HG03565 (cell line): ENCODE measurements around the gene ADAM15.

Source experiments
- ATAC-seq: cut with Tn5 transposase; IDR thresholded peaks from one replicate; pipeline ENCODE4 v1.9.1; 2021; ENCODE audit warnings: mild to moderate bottlenecking, moderate library complexity; ENCODE audit not compliant: unreplicated experiment

ADAM15 gene

GRCh38 chr1:155083865-155084721 lies 33.0 kb downstream of the ADAM15 start:
- ATAC-seq: no peak

- peak; percentile 63 for ATAC-seq
Observed at GRCh38 chr1:155084722-155085503, 33.8 kb downstream of the ADAM15 start.

GRCh38 chr1:155085504-155086127 lies 34.5 kb downstream of the ADAM15 start:
- no peak for ATAC-seq

- no peak for ATAC-seq
Observed at GRCh38 chr1:155086128-155086741, 35.1 kb downstream of the ADAM15 start.

GRCh38 chr1:155086856-155087535 lies 35.9 kb downstream of the ADAM15 start:
- ATAC-seq: no peak

- ATAC-seq: no peak
Observed at GRCh38 chr1:155091071-155092051, 40.2 kb downstream of the ADAM15 start.

GRCh38 chr1:155092131-155092530 lies 41.0 kb downstream of the ADAM15 start:
- ATAC-seq: no peak

- no peak for ATAC-seq
Observed at GRCh38 chr1:155092641-155093040, 41.5 kb downstream of the ADAM15 start.

GRCh38 chr1:155093911-155094621 lies 43.0 kb downstream of the ADAM15 start:
- no peak for ATAC-seq

GRCh38 chr1:155094622-155094948 lies 43.5 kb downstream of the ADAM15 start:
- ATAC-seq: no peak

- no peak for ATAC-seq
Observed at GRCh38 chr1:155099331-155099730, 48.2 kb downstream of the ADAM15 start.

- no peak for ATAC-seq
Observed at GRCh38 chr1:155103325-155103724, 52.2 kb downstream of the ADAM15 start.

- ATAC-seq: no peak
Observed at GRCh38 chr1:155104605-155105534, 53.8 kb downstream of the ADAM15 start.

GRCh38 chr1:155105604-155106011 lies 54.5 kb downstream of the ADAM15 start:
- no peak for ATAC-seq

- no peak for ATAC-seq
Observed at GRCh38 chr1:155106862-155107261, 55.7 kb downstream of the ADAM15 start.

GRCh38 chr1:155107309-155108264 lies 56.5 kb downstream of the ADAM15 start:
- no peak for ATAC-seq

- no peak for ATAC-seq
Observed at GRCh38 chr1:155108296-155108695, 57.2 kb downstream of the ADAM15 start.
